HepG2 (cell line): ENCODE measurements around the gene TMEM225B. TPM values are rescaled to one million over a fixed set of nuclear protein-coding genes. Genes with fewer than 3 reads are reported as not detected.

Source experiments
- FOSL2 ChIP-seq: sonication (generic); formaldehyde crosslinking; IDR thresholded peaks from 2 replicates; pipeline ENCODE4 v1.4.0; 2020; ENCODE audit warnings: missing genetic modification reagents
- MXI1 ChIP-seq: IDR thresholded peaks from 3 replicates; pipeline ENCODE4 v1.6.1; 2012; ENCODE audit warnings: low read depth, low read length, inconsistent platforms, borderline replicate concordance
- NFAT5 ChIP-seq: sonication (generic); formaldehyde crosslinking; IDR thresholded peaks from 2 replicates; pipeline ENCODE4 v1.4.0; 2020; ENCODE audit warnings: missing genetic modification reagents
- NONO ChIP-seq, 2 experiments: fragments of 450-650 bp in 1 of 2; sonication (generic) in 1 of 2; formaldehyde crosslinking in 1 of 2; IDR thresholded peaks in 1 of 2; conservative IDR thresholded peaks in 1 of 2; 2 replicates each; pipeline versions ENCODE4 v1.6.1 to v1.8.0; 2017 to 2022; ENCODE audit warnings: mild to moderate bottlenecking in 1 of 2, missing genetic modification reagents in 1 of 2, moderate library complexity in 1 of 2
- SUZ12 ChIP-seq: fragments of 150-350 bp; IDR thresholded peaks from 2 replicates; pipeline ENCODE4 v1.6.1; 2014; ENCODE audit warnings: low read depth, low read length
- ZNF770 ChIP-seq: sonication (generic); formaldehyde crosslinking; IDR thresholded peaks from 2 replicates; pipeline ENCODE4 v1.5.0; 2020; ENCODE audit warnings: mild to moderate bottlenecking, missing genetic modification reagents
- polyA plus RNA-seq, 8 experiments: library from polyadenylated mRNA; depleted of rRNA in 3 of 8; stranded (reverse) in 7 of 8; unstranded in 1 of 8; fragments of >200 nt; fragmentation: Illumina TruSeq in 4 of 8; extraction: Trizol in 4 of 8; gene quantifications; 2 replicates each; pipeline versions ENCODE4 v1.2.1 to v1.2.3, GENCODE V29; 2011 to 2016; ENCODE audit warnings: low read depth in 4 of 8, missing spikeins in 1 of 8, mixed read lengths in 1 of 8; ENCODE audit not compliant: insufficient read depth in 1 of 8
- total RNA-seq, 5 experiments: library from RNA; depleted of rRNA; stranded (reverse); fragments of >200 nt; fragmentation: Illumina TruSeq; extraction: Trizol; gene quantifications; 2 replicates each; pipeline ENCODE4 v1.2.3, GENCODE V29; 2016; ENCODE audit warnings: low read depth in 1 of 5
- TF ChIP-seq, protein P1 (sequence below): sonication (generic); formaldehyde crosslinking; IDR thresholded peaks from 2 replicates; pipeline ENCODE4 v1.4.0; 2020; ENCODE audit warnings: mild to moderate bottlenecking, missing genetic modification reagents

The TMEM225B gene
- total and polyA plus RNA-seq, 2 of the 13 experiments (the other 11 are each of a cell fraction or from before 2014, with no cell fraction given): 0.78 to 0.95 TPM

GRCh38 chr7:99551767-99552463 lies 46.2 kb upstream of the TMEM225B start, which contains the start of gene FAM200A (continued):
- TF ChIP-seq NONO (IDR thresholded peaks at IDR 0.05) (no peak), NONO (CRISPR knock-in tag; conservative IDR thresholded peaks at IDR 0.05) (peak; percentile 73), FOSL2 (CRISPR knock-in tag) (no peak; the same call in 1 of the 2 replicates), NFAT5 (CRISPR knock-in tag) (no peak), MXI1 (peak; percentile 14; the same call in 1 of the 3 replicates), ZNF770 (CRISPR knock-in tag) (no peak), SUZ12 (no peak)
- TF ChIP-seq, protein P1, sequence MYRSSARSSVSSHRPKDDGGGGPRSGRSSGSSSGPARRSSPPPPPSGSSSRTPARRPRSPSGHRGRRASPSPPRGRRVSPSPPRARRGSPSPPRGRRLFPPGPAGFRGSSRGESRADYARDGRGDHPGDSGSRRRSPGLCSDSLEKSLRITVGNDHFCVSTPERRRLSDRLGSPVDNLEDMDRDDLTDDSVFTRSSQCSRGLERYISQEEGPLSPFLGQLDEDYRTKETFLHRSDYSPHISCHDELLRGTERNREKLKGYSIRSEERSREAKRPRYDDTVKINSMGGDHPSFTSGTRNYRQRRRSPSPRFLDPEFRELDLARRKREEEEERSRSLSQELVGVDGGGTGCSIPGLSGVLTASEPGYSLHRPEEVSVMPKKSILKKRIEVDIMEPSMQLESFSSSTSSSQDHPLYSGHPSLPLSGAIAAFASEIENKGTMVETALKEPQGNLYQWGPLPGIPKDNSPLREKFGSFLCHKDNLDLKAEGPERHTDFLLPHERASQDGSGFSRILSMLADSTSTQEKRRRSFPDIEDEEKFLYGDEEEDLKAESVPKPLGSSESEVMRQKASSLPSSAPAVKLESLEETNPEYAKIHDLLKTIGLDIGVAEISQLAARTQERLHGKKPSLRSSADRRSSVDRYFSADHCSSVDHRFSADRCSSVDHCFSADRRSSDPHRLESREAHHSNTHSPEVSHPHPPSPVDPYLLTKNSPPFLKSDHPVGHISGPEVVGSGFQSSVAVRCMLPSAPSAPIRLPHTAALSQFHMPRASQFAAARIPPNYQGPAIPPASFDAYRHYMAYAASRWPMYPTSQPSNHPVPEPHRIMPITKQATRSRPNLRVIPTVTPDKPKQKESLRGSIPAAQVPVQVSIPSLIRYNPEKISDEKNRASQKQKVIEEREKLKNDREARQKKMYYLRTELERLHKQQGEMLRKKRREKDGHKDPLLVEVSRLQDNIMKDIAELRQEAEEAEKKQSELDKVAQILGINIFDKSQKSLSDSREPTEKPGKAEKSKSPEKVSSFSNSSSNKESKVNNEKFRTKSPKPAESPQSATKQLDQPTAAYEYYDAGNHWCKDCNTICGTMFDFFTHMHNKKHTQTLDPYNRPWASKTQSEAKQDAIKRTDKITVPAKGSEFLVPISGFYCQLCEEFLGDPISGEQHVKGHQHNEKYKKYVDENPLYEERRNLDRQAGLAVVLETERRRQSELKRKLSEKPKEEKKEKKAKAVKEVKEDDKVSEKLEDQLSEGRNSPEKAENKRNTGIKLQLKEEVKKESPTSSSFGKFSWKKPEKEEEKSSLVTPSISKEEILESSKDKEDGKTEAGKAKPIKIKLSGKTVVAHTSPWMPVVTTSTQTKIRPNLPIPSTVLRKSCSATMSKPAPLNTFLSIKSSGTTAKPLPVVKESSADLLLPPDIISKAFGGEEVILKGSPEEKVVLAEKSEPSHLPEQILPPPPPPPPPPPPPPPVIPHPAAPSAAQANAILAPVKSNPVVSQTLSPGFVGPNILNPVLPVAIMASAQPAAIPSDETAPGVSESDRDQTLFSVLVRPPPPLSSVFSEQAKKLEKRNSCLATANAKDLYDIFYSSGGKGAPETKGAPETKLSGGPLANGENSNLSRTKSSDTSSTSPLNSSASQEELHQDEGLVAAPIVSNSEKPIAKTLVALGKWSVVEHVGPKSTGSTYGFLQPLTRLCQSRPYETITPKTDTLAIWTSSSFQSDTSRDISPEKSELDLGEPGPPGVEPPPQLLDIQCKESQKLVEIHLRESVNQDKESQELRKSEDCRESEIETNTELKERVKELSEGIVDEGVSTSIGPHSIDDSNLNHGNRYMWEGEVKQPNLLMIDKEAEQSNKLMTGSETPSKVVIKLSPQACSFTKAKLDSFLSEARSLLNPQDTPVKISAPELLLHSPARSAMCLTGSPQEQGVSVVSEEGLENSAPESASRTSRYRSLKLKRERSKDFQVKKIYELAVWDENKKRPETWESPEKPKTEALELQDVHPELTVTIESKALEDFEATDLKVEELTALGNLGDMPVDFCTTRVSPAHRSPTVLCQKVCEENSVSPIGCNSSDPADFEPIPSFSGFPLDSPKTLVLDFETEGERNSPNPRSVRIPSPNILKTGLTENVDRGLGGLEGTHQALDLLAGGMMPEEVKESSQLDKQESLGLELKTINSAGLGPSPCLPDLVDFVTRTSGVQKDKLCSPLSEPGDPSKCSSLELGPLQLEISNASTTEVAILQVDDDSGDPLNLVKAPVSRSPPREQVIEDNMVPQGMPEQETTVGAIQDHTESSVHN (CRISPR knock-in tag): no peak
